SK-N-SH (cell line): Measurements from ENCODE around the gene RIMS3. TPM values are rescaled to one million over a fixed set of nuclear protein-coding genes. Genes with fewer than 3 reads are reported as not detected.
A peak's percentile ranks its signal among the peaks of the same experiment; 100 is the strongest.

Source experiments
- CTCF ChIA-PET: fragments of 300-600, 350-600 bp; formaldehyde crosslinking; extraction: SDS; loops from one replicate; lab custom pipeline; 2021; lab: Yijun Ruan, JAX
- POLR2A ChIA-PET: fragments of 350-600 bp; sonication (Branson Sonifier 250); formaldehyde crosslinking; extraction: SDS; loops from one replicate; lab custom pipeline; 2020; ENCODE audit warnings: antibody characterized with exemption, inconsistent platforms; lab: Yijun Ruan, JAX
- DNase-seq: peaks from one replicate; pipeline ENCODE4 v3.0.0; 2012
- H2AFZ ChIP-seq: fragments of 200-600 bp; sonication (generic); 2 replicates; pipeline ENCODE4 v1.8.1; 2016; ENCODE audit warnings: antibody characterized with exemption, mild to moderate bottlenecking, low read depth
- H3F3A ChIP-seq: fragments of 200-600 bp; sonication (generic); replicated peaks from 2 replicates; pipeline ENCODE3; 2016; ENCODE audit warnings: antibody characterized with exemption, mild to moderate bottlenecking; ENCODE audit not compliant: insufficient read depth
- H3K27ac ChIP-seq, 2 experiments: fragments of 200-500 bp in 1 of 2; fragments of 200-600 bp in 1 of 2; sonication (Bioruptor generic) in 1 of 2; sonication (generic), shearing (Covaris generic) in 1 of 2; 2 replicates each; pipeline versions ENCODE4 v1.5.1 to v1.6.1; 2014 to 2016; ENCODE audit warnings: low read depth in 2 of 2, inconsistent platforms in 1 of 2, low read length in 1 of 2, mild to moderate bottlenecking in 1 of 2, mixed read lengths in 1 of 2
- H3K27me3 ChIP-seq: fragments of 200-600 bp; sonication (generic), shearing (Covaris generic); 2 replicates; pipeline ENCODE4 v1.6.1; 2016; ENCODE audit warnings: mixed run types; ENCODE audit not compliant: insufficient read depth
- H3K36me3 ChIP-seq, 2 experiments: fragments of 200-500 bp in 1 of 2; fragments of 200-600 bp in 1 of 2; sonication (Bioruptor generic) in 1 of 2; sonication (generic) in 1 of 2; replicated peaks in 1 of 2; 2 replicates each; pipeline versions ENCODE3 to v1.5.1; 2014 to 2016; ENCODE audit warnings: low read length in 1 of 2, mild to moderate bottlenecking in 1 of 2; ENCODE audit not compliant: insufficient read depth in 2 of 2, control insufficient read depth in 1 of 2
- H3K4me1 ChIP-seq, 2 experiments: fragments of 200-500 bp in 1 of 2; fragments of 200-600 bp in 1 of 2; sonication (Bioruptor generic) in 1 of 2; sonication (generic), shearing (Covaris generic) in 1 of 2; 2 replicates each; pipeline versions ENCODE4 v1.5.1 to v1.6.1; 2014 to 2016; ENCODE audit warnings: low read depth in 1 of 2, low read length in 1 of 2, mixed run types in 1 of 2; ENCODE audit not compliant: insufficient read depth in 2 of 2, control insufficient read depth in 1 of 2
- H3K4me2 ChIP-seq: fragments of 200-600 bp; sonication (generic), shearing (Covaris generic); 2 replicates; pipeline ENCODE4 v1.6.1; 2017; ENCODE audit warnings: mixed run types
- H3K4me3 ChIP-seq, 2 experiments: fragments of 200-500 bp in 1 of 2; fragments of 200-600 bp in 1 of 2; sonication (Bioruptor generic) in 1 of 2; sonication (generic), shearing (Covaris generic) in 1 of 2; 2 replicates each; pipeline versions ENCODE4 v1.5.1 to v1.8.1; 2014 to 2016; ENCODE audit warnings: low read depth in 2 of 2, inconsistent platforms in 1 of 2, low read length in 1 of 2, mild to moderate bottlenecking in 1 of 2, mixed read lengths in 1 of 2, moderate library complexity in 1 of 2
- H3K79me2 ChIP-seq: fragments of 200-600 bp; sonication (generic); 2 replicates; pipeline ENCODE4 v1.8.1; 2017; ENCODE audit warnings: mild to moderate bottlenecking; ENCODE audit not compliant: insufficient read depth
- H3K9ac ChIP-seq: fragments of 200-600 bp; sonication (generic); 2 replicates; pipeline ENCODE4 v1.6.1; 2017; ENCODE audit warnings: mixed run types
- H3K9me2 ChIP-seq: fragments of 200-600 bp; sonication (generic); 2 replicates; pipeline ENCODE4 v1.6.1; 2017; ENCODE audit warnings: mixed run types
- H3K9me3 ChIP-seq: fragments of 200-600 bp; sonication (generic); 2 replicates; pipeline ENCODE4 v1.6.1; 2017; ENCODE audit warnings: mixed run types, mild to moderate bottlenecking, moderate library complexity
- H4K20me1 ChIP-seq: fragments of 200-600 bp; sonication (generic); 2 replicates; pipeline ENCODE4 v1.6.1; 2017; ENCODE audit warnings: mild to moderate bottlenecking, mixed run types; ENCODE audit not compliant: insufficient read depth
- EP300 ChIP-seq, 2 experiments: IDR thresholded peaks; 2 replicates each; pipeline versions ENCODE4 v1.4.0 to v1.6.1; 2012; ENCODE audit warnings: borderline replicate concordance in 1 of 2, low read depth in 1 of 2, low read length in 1 of 2
- FOSL2 ChIP-seq: IDR thresholded peaks from 2 replicates; pipeline ENCODE4 v1.4.0; 2012; ENCODE audit warnings: low read depth, mild to moderate bottlenecking, moderate library complexity, borderline replicate concordance
- FOXJ3 ChIP-seq: sonication (generic); formaldehyde crosslinking; IDR thresholded peaks from 2 replicates; pipeline ENCODE4 v1.5.1; 2020; ENCODE audit warnings: mild to moderate bottlenecking, missing genetic modification reagents
- FOXM1 ChIP-seq: IDR thresholded peaks from 2 replicates; pipeline ENCODE4 v1.4.0; 2012; ENCODE audit warnings: low read depth, mild to moderate bottlenecking
- MAX ChIP-seq: IDR thresholded peaks from 2 replicates; pipeline ENCODE4 v1.4.0; 2012; ENCODE audit warnings: low read depth
- NFIC ChIP-seq: IDR thresholded peaks from 2 replicates; pipeline ENCODE4 v1.4.0; 2012; ENCODE audit warnings: borderline replicate concordance
- NRF1 ChIP-seq: IDR thresholded peaks from 2 replicates; pipeline ENCODE4 v1.6.1; 2012; ENCODE audit warnings: low read depth, mild to moderate bottlenecking, low read length
- POLR2AphosphoS5 ChIP-seq: IDR thresholded peaks from 2 replicates; pipeline ENCODE4 v1.6.1; 2012; ENCODE audit warnings: low read depth, low read length
- RAD21 ChIP-seq: IDR thresholded peaks from 2 replicates; pipeline ENCODE4 v1.6.1; 2012; ENCODE audit warnings: mild to moderate bottlenecking, low read length
- RCOR1 ChIP-seq: fragments of 150-350 bp; IDR thresholded peaks from 2 replicates; pipeline ENCODE4 v1.6.1; 2017; ENCODE audit warnings: antibody characterized with exemption, low read length
- SIN3A ChIP-seq: IDR thresholded peaks from 2 replicates; pipeline ENCODE4 v1.6.1; 2012; ENCODE audit warnings: low read depth, mild to moderate bottlenecking, low read length, moderate library complexity, borderline replicate concordance
- TCF12 ChIP-seq: IDR thresholded peaks from 2 replicates; pipeline ENCODE4 v1.4.0; 2012
- WGBS: methylation state at CpG from one replicate; pipeline ENCODE4 v1.1.6; 2017; ENCODE audit warnings: low lambda C conversion rate; 5-methylcytosine and 5-hydroxymethylcytosine counted together
- polyA plus RNA-seq, 3 experiments: library from polyadenylated mRNA; depleted of rRNA; stranded (reverse); fragments of >200 nt; gene quantifications; 2 replicates each; pipeline ENCODE4 v1.2.3, GENCODE V29; 2012
- TF ChIP-seq, protein P1 (sequence below): IDR thresholded peaks from 2 replicates; pipeline ENCODE4 v1.6.1; 2012; ENCODE audit warnings: mild to moderate bottlenecking, low read depth, low read length, moderate library complexity
- TF ChIP-seq, protein P2 (sequence below): fragments of 150-350 bp; IDR thresholded peaks from 2 replicates; pipeline ENCODE4 v1.6.1; 2017; ENCODE audit warnings: antibody characterized with exemption, low read length, low read depth, borderline replicate concordance
- TF ChIP-seq, protein P3 (sequence below): IDR thresholded peaks from 2 replicates; pipeline ENCODE4 v1.4.0; 2012; ENCODE audit warnings: low read depth, borderline replicate concordance

Gene RIMS3
- polyA plus RNA-seq, 1 of the 3 experiments (the other 2 are of a cell fraction), result 1.9 TPM

- Histone ChIP-seq H3F3A (peaks cover 24% of the 10 kb centered on the region), H3K9me3 (no peaks in the 10 kb centered on the region), H2AFZ (no peak overlapping the region), H3K27me3 (no peaks in the 10 kb centered on the region), H4K20me1 (no peaks in the 10 kb centered on the region), H3K4me2 (peak overlapping the region; percentile 83), H3K4me3 (peak overlapping the region; percentile 72 to 87; a peak in 3 of 4 replicates), H3K27ac (peak overlapping the region; percentile 69 to 95), H3K9me2 (no peaks in the 10 kb centered on the region), H3K4me1 (peaks cover 20 to 22% of the 10 kb centered on the region in 2 experiments; a peak in 3 of 4 replicates), H3K9ac (peak overlapping the region; percentile 74), H3K36me3 (peaks cover 15 to 18% of the 10 kb centered on the region in 2 experiments), H3K79me2 (peaks cover 95% of the 10 kb centered on the region)
- 34% methylated on average over 3 of the region's 3 CpGs for WGBS
- peak; percentile 48 for TF ChIP-seq FOSL2
- no peak for TF ChIP-seq FOXM1
- TF ChIP-seq, protein P1, sequence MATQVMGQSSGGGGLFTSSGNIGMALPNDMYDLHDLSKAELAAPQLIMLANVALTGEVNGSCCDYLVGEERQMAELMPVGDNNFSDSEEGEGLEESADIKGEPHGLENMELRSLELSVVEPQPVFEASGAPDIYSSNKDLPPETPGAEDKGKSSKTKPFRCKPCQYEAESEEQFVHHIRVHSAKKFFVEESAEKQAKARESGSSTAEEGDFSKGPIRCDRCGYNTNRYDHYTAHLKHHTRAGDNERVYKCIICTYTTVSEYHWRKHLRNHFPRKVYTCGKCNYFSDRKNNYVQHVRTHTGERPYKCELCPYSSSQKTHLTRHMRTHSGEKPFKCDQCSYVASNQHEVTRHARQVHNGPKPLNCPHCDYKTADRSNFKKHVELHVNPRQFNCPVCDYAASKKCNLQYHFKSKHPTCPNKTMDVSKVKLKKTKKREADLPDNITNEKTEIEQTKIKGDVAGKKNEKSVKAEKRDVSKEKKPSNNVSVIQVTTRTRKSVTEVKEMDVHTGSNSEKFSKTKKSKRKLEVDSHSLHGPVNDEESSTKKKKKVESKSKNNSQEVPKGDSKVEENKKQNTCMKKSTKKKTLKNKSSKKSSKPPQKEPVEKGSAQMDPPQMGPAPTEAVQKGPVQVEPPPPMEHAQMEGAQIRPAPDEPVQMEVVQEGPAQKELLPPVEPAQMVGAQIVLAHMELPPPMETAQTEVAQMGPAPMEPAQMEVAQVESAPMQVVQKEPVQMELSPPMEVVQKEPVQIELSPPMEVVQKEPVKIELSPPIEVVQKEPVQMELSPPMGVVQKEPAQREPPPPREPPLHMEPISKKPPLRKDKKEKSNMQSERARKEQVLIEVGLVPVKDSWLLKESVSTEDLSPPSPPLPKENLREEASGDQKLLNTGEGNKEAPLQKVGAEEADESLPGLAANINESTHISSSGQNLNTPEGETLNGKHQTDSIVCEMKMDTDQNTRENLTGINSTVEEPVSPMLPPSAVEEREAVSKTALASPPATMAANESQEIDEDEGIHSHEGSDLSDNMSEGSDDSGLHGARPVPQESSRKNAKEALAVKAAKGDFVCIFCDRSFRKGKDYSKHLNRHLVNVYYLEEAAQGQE, result 0 out of 2 replicates have a peak, but pooled peaks have one; percentile 12
- peak; percentile 23; the same call in 1 of the 2 replicates for TF ChIP-seq POLR2AphosphoS5
- peak; percentile 28; the same call in 1 of the 2 replicates for TF ChIP-seq TCF12
- no peak for TF ChIP-seq RAD21
- peak; percentile 79 for TF ChIP-seq NFIC
- TF ChIP-seq MAX, result peak; percentile 48; the same call in 1 of the 2 replicates
- CTCF ChIA-PET, result interaction anchor here (0.8 to 1.4 kb wide), 3 partner anchors 11 to 138 kb away, joined by 3 read pairs; no protein-coding TSS in a partner anchor
- DNase-seq, result no peak
- POLR2A ChIA-PET, result no interaction called here
Measured at GRCh38 chr1:40711465-40712404, 46.3 kb upstream of the RIMS3 start.

GRCh38 chr1:40710581-40711315 lies 45.3 kb upstream of the RIMS3 start:
- POLR2A ChIA-PET, result interaction anchor here (3.1 kb wide), 1 partner anchor 19 kb away, joined by 10 read pairs; the partner anchor contains the start of gene NFYC
- no peaks in the 10 kb centered on the region for H4K20me1 ChIP-seq
- DNase-seq, result no peak
- H3K9ac ChIP-seq, result peak overlapping the region; percentile 74
- WGBS, result 29% methylated on average over 7 of the region's 7 CpGs
- peaks cover 24% of the 10 kb centered on the region for H3F3A ChIP-seq
- H3K4me1 ChIP-seq, result peaks cover 20 to 22% of the 10 kb centered on the region in 2 experiments; a peak in 3 of 4 replicates
- H3K36me3 ChIP-seq, result peaks cover 15 to 18% of the 10 kb centered on the region in 2 experiments
- no peaks in the 10 kb centered on the region for H3K9me2 ChIP-seq
- peak overlapping the region; percentile 83 for H3K4me2 ChIP-seq
- no peaks in the 10 kb centered on the region for H3K9me3 ChIP-seq
- peak overlapping the region; percentile 69 to 95 for H3K27ac ChIP-seq
- H3K4me3 ChIP-seq, result peak overlapping the region; percentile 72 to 87
- no peak overlapping the region for H2AFZ ChIP-seq
- no peaks in the 10 kb centered on the region for H3K27me3 ChIP-seq
- CTCF ChIA-PET, result interaction anchor here (0.6 to 1.5 kb wide), 5 partner anchors 11 to 139 kb away, joined by 3 read pairs; partner anchors contain the start of gene NFYC
- H3K79me2 ChIP-seq, result peaks cover 96% of the 10 kb centered on the region
- TF ChIP-seq RCOR1 (no peak), EP300 (IDR thresholded peaks at IDR 0.05; ENCODE audit: borderline replicate concordance in 1 of 2, low read depth in 1 of 2, low read length in 1 of 2) (no peak), SIN3A (no peak), FOXJ3 (no peak), NRF1 (no peak)
- TF ChIP-seq, protein P2, sequence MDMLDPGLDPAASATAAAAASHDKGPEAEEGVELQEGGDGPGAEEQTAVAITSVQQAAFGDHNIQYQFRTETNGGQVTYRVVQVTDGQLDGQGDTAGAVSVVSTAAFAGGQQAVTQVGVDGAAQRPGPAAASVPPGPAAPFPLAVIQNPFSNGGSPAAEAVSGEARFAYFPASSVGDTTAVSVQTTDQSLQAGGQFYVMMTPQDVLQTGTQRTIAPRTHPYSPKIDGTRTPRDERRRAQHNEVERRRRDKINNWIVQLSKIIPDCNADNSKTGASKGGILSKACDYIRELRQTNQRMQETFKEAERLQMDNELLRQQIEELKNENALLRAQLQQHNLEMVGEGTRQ, result no peak
- TF ChIP-seq, protein P3, sequence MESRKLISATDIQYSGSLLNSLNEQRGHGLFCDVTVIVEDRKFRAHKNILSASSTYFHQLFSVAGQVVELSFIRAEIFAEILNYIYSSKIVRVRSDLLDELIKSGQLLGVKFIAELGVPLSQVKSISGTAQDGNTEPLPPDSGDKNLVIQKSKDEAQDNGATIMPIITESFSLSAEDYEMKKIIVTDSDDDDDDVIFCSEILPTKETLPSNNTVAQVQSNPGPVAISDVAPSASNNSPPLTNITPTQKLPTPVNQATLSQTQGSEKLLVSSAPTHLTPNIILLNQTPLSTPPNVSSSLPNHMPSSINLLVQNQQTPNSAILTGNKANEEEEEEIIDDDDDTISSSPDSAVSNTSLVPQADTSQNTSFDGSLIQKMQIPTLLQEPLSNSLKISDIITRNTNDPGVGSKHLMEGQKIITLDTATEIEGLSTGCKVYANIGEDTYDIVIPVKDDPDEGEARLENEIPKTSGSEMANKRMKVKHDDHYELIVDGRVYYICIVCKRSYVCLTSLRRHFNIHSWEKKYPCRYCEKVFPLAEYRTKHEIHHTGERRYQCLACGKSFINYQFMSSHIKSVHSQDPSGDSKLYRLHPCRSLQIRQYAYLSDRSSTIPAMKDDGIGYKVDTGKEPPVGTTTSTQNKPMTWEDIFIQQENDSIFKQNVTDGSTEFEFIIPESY, result no peak
